HL-60 (cell line): ENCODE data around the gene MAPT.
"Not testable (repeated sequence)": the region's sequence is repeated elsewhere in the genome, so short reads cannot be mapped to it uniquely, and the experiment has no call there.

Source experiments
- DNase-seq, 2 experiments: peaks; one replicate each; pipeline ENCODE4 v3.0.0-alpha.2; 2010 to 2020; ENCODE audit warnings: low read depth in 1 of 2, low spot score in 1 of 2
- H3K27ac ChIP-seq: fragments of 250-450 bp; sonication (Bioruptor Pico); replicated peaks from 2 replicates; pipeline ENCODE4 v1.5.1; 2020; ENCODE audit warnings: mild to moderate bottlenecking, moderate library complexity
- H3K27me3 ChIP-seq: fragments of 250-450 bp; sonication (Bioruptor Pico); 2 replicates; pipeline ENCODE4 v1.5.1; 2021; ENCODE audit warnings: mild to moderate bottlenecking, moderate library complexity; ENCODE audit not compliant: insufficient read depth, poor library complexity, severe bottlenecking
- H3K4me3 ChIP-seq: replicated peaks from 2 replicates; pipeline ENCODE4 v1.5.1; 2011; ENCODE audit warnings: mild to moderate bottlenecking, control low read depth, low read length; ENCODE audit not compliant: insufficient read depth
- GABPA ChIP-seq: IDR thresholded peaks from 2 replicates; pipeline ENCODE4 v1.6.1; 2012; ENCODE audit warnings: low read depth
- POLR2AphosphoS5 ChIP-seq: IDR thresholded peaks from 2 replicates; pipeline ENCODE4 v1.6.1; 2012; ENCODE audit warnings: low read depth
- SPI1 ChIP-seq: IDR thresholded peaks from 2 replicates; pipeline ENCODE4 v1.6.1; 2012; ENCODE audit warnings: low read depth, mild to moderate bottlenecking, borderline replicate concordance
- TF ChIP-seq, protein P1 (sequence below): IDR thresholded peaks from one replicate; pipeline ENCODE4 v1.5.1; 2011; ENCODE audit warnings: low read length, control low read depth, inconsistent platforms; ENCODE audit not compliant: insufficient read depth
- TF ChIP-seq, protein P2 (sequence below): IDR thresholded peaks from 2 replicates; pipeline ENCODE4 v1.6.1; 2012; ENCODE audit warnings: low read depth; ENCODE audit not compliant: insufficient replicate concordance

The MAPT gene

DNA sequence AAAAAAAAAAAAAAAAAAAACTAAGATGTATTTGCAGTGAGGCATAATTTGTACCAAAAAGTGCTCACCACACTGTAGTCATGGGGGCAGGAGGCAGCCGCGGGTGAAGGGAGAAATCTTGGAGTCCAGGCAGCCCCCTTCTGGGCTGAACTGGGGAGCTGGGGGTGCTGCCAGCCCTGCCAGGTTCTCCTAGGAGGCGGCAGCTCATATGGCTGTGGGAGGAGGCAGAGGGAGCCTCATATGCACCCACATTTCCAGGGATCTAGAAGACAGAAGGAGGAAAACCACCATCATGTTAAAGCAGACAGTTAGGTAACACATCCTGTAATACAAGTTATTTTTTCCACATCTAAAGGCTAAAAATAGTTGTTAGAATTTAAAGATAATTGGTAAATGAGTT is 16.3 kb downstream of the MAPT start:
- TF ChIP-seq POLR2AphosphoS5 (no peak), SPI1 (no peak), GABPA (no peak)
- TF ChIP-seq, protein P1, sequence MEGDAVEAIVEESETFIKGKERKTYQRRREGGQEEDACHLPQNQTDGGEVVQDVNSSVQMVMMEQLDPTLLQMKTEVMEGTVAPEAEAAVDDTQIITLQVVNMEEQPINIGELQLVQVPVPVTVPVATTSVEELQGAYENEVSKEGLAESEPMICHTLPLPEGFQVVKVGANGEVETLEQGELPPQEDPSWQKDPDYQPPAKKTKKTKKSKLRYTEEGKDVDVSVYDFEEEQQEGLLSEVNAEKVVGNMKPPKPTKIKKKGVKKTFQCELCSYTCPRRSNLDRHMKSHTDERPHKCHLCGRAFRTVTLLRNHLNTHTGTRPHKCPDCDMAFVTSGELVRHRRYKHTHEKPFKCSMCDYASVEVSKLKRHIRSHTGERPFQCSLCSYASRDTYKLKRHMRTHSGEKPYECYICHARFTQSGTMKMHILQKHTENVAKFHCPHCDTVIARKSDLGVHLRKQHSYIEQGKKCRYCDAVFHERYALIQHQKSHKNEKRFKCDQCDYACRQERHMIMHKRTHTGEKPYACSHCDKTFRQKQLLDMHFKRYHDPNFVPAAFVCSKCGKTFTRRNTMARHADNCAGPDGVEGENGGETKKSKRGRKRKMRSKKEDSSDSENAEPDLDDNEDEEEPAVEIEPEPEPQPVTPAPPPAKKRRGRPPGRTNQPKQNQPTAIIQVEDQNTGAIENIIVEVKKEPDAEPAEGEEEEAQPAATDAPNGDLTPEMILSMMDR: no peak
- TF ChIP-seq, protein P2, sequence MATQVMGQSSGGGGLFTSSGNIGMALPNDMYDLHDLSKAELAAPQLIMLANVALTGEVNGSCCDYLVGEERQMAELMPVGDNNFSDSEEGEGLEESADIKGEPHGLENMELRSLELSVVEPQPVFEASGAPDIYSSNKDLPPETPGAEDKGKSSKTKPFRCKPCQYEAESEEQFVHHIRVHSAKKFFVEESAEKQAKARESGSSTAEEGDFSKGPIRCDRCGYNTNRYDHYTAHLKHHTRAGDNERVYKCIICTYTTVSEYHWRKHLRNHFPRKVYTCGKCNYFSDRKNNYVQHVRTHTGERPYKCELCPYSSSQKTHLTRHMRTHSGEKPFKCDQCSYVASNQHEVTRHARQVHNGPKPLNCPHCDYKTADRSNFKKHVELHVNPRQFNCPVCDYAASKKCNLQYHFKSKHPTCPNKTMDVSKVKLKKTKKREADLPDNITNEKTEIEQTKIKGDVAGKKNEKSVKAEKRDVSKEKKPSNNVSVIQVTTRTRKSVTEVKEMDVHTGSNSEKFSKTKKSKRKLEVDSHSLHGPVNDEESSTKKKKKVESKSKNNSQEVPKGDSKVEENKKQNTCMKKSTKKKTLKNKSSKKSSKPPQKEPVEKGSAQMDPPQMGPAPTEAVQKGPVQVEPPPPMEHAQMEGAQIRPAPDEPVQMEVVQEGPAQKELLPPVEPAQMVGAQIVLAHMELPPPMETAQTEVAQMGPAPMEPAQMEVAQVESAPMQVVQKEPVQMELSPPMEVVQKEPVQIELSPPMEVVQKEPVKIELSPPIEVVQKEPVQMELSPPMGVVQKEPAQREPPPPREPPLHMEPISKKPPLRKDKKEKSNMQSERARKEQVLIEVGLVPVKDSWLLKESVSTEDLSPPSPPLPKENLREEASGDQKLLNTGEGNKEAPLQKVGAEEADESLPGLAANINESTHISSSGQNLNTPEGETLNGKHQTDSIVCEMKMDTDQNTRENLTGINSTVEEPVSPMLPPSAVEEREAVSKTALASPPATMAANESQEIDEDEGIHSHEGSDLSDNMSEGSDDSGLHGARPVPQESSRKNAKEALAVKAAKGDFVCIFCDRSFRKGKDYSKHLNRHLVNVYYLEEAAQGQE: no peak
- Histone ChIP-seq H3K27ac (no peak overlapping the region), H3K27me3 (peaks cover 17% of the 10 kb centered on the region), H3K4me3 (no peak overlapping the region)
- no peak for DNase-seq

DNA sequence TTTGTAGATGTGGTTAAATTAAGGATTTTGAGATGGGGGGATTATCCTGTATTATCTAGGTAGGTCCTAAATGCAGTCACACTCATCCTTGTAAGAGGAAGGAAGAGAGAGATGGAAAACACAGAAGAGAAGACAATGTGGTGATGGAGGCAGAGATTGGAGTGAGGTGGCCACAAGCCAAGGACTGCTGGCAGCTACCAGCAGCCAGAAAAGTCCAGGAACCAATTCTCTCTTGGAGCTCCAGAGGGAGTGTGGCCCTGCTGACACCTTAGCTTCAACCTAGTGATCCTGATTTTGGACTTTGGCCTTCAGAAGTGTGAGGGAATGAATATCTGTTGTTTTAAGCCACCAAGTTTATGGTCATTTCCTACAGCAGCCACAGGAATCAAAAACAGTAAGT is 18.0 kb downstream of the MAPT start:
- DNase-seq: no peak
- Histone ChIP-seq H3K27me3 (peaks cover 12% of the 10 kb centered on the region), H3K4me3 (no peak overlapping the region), H3K27ac (no peak overlapping the region)
- TF ChIP-seq SPI1 (no peak), POLR2AphosphoS5 (no peak), GABPA (no peak)
- TF ChIP-seq, protein P1: no peak
- TF ChIP-seq, protein P2: no peak

DNA sequence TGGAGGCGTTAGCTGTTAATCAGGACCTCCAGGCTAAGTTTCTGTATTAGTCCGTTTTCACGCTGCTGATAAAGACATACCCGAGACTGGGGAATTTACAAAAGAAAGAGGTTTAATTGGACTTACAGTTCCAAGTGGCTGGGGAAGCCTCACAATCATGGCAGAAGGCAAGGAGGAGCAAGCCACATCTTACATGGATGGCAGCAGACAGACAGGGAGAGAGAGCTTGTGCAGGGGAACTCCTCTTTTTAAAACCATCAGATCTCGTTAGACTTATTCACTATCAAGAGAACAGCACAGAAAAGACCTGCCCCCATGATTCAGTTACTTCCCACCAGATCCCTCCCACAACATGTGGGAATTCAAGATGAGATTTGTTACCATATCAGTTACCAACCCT is 18.7 kb downstream of the MAPT start:
- not testable (repeated sequence) for DNase-seq, H3K27me3 ChIP-seq, H3K27ac ChIP-seq, H3K4me3 ChIP-seq

DNA sequence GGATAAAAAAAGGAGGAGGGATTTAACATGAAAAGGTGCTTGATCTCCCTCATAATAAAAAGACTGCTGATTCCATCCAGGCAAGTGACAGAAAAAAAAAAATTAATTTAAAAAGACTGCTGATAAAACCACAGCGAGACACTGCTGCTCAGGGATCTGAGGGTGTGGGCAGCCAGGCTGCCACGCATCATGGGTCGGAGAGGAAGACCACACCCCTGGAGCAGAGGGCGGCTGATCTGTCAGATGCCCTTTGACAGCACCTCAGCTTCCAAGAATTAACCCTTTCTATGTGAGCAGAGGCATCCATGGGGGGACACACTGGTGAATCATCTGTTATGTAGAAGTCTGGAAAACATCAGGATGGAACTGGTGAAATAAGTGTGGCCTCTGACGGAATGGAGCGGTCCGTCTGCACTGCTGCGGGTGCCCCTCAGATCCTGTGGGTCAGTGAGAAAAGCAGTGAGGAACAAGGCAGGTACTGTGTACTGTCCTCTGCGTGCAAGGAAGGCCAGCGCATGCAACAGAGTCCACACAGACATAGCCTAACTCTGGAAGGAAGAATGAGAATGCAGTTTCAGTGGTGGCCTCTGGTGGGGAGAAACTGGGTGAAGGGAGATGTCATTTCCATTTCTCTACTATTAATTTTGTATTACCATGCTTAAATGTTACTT is 19.8 kb downstream of the MAPT start:
- Histone ChIP-seq H3K27me3 (peaks cover 4% of the 10 kb centered on the region), H3K27ac (no peak overlapping the region), H3K4me3 (no peak overlapping the region)
- no peak for DNase-seq
- no peak for TF ChIP-seq SPI1
- TF ChIP-seq POLR2AphosphoS5: no peak
- TF ChIP-seq, protein P2: no peak
- no peak for TF ChIP-seq GABPA
- TF ChIP-seq, protein P1: no peak
